Measurements from ENCODE around the gene RAD50. TPM values are rescaled to one million over a fixed set of nuclear protein-coding genes. Genes with fewer than 3 reads are reported as not detected.

Gene RAD50
- total RNA-seq, 1 donor from 2014 or later = 21.3 TPM

- H3K4me3 ChIP-seq (ENCODE audit: low read depth, low read length) = no peak overlapping the region
- TF ChIP-seq, protein P1, sequence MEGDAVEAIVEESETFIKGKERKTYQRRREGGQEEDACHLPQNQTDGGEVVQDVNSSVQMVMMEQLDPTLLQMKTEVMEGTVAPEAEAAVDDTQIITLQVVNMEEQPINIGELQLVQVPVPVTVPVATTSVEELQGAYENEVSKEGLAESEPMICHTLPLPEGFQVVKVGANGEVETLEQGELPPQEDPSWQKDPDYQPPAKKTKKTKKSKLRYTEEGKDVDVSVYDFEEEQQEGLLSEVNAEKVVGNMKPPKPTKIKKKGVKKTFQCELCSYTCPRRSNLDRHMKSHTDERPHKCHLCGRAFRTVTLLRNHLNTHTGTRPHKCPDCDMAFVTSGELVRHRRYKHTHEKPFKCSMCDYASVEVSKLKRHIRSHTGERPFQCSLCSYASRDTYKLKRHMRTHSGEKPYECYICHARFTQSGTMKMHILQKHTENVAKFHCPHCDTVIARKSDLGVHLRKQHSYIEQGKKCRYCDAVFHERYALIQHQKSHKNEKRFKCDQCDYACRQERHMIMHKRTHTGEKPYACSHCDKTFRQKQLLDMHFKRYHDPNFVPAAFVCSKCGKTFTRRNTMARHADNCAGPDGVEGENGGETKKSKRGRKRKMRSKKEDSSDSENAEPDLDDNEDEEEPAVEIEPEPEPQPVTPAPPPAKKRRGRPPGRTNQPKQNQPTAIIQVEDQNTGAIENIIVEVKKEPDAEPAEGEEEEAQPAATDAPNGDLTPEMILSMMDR (conservative IDR thresholded peaks at IDR 0.05; ENCODE audit: low read depth, low read length) = no peak
- no peak for DNase-seq (ENCODE audit: low read depth)
These were observed 116.7 kb downstream of the RAD50 start for GRCh38 chr5:132673488-132673887.

DNA sequence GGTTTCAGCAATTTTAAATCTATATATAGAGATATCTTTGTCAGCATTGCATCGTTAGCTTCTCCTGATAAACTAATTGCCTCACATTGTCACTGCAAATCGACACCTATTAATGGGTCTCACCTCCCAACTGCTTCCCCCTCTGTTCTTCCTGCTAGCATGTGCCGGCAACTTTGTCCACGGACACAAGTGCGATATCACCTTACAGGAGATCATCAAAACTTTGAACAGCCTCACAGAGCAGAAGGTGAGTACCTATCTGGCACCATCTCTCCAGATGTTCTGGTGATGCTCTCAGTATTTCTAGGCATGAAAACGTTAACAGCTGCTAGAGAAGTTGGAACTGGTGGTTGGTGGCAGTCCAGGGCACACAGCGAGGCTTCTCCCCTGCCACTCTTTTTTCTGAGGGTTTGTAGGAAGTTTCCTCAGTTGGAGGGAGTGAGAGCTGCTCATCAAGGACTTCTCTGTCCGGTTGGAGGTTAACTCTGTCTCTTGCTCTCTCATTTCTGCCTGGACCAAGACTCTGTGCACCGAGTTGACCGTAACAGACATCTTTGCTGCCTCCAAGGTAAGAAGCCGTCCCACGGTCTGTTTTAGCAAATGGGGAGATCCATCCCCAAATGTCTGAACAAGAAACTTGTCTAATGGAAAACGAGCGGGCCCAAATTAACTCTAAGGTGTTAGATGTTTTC, 117.3 kb downstream of the RAD50 start, which contains the start of gene IL4:
Gene IL4 (plus strand): TSS at position 51 of the 692 bp plus-strand sequence. CDS start 62 bp downstream, at position 113.
- TF ChIP-seq, protein P1 (conservative IDR thresholded peaks at IDR 0.05; ENCODE audit: low read depth, low read length) = no peak
- no peak within 1 kb of the TSS for H3K4me3 ChIP-seq (ENCODE audit: low read depth, low read length)
- DNase-seq (ENCODE audit: low read depth) = no peak

DNA sequence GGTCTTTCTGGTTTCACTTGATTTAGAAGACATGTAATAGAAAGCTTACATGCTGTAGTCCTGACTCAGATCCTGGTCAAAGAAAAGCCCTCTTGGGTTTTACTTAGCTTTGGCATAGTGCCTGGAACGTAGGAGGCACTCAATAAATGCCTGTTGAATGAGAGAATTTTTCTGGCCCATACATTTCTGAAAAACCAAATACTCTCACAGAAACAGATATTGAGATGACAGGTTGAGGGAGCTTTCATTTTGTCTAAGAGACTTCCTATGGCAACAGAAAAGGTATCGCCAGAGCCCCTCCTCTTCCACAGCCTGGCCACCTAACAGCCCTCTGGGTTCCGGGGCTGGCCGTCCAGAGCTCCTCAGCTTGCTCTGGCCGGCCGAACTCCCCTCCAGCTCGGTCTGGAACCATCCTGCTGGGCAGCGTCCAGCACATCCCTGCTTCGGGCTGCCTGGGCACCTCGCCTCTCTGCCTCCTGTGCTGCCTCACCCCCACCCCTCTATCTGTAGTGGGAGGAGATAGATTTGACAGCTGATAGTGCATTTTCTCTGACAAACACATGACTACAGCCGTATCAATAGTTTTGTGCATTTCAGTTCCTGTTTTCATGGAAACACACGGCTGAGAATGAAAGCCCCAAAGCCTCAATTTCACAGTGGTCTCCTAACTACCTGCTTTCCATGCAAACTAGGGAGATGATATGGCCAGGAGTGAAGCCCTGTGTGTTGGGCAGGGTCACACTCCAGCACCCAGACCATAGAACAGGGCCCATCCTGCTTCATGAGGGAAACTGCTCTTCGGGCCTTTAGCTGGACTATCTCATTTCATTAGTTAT, 118.1 kb downstream of the RAD50 start:
- DNase-seq (ENCODE audit: low read depth) = peak; percentile 50
- TF ChIP-seq, protein P1 (conservative IDR thresholded peaks at IDR 0.05; ENCODE audit: low read depth, low read length) = no peak
- no peak overlapping the region for H3K4me3 ChIP-seq (ENCODE audit: low read depth, low read length)

DNA sequence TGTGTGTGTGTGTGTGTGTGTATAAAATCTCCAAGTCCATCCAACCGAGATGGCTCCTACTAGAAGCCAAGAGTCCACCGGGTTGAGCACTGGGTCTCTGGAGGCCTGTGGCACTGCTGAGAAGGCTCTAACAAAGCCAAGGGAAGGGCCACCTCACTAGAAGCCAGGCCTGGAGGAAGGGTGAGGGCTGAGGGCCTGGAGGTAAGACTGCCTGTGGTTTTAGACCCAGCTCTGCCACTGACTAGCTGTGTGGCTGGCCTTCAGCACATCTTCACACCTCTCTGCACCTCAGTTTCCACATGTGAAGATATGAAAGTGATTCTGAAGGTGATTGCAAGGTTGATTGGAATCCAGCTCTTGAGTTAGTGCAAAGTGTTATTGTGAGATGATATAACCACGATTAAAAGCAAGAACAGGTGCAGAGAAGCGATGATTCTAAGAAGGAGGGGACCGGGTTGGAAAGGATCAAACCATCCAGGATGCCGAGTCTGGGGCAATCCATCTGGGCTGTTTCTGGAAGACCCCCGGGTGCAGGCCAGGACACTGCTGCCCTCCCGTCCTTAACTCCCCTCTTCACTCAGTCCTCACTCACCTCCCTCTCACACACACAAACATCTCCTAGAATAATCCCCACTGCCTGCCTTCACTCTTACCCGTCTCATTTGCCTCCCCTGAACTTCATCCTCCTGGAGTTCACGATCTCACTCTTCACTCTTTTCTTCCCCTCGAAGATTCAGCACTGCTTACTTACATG, 119.3 kb downstream of the RAD50 start:
- DNase-seq (ENCODE audit: low read depth) = no peak
- TF ChIP-seq, protein P1 (conservative IDR thresholded peaks at IDR 0.05; ENCODE audit: low read depth, low read length) = no peak
- no peak overlapping the region for H3K4me3 ChIP-seq (ENCODE audit: low read depth, low read length)

DNA sequence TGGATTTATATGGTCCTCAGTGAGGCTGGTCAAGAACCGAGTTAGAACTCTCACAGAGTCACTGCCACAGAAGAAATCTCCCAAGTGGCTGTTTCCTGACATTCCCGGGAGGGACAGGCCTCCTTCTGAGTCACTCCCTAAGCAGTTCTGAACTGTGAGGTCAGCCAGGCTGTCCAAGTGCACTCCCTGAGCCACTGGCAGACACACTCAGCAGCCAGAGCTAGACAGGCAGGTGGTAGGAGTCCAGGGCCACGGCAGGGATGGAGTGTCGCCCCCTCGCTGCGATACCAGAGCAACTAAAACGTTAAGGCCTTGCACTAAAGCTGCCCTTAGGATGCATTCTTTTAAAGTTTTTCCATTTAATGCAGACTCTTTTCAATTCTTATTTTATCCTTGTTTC, 120.4 kb downstream of the RAD50 start:
- H3K4me3 ChIP-seq (ENCODE audit: low read depth, low read length) = no peak overlapping the region
- peak; percentile 56 for DNase-seq (ENCODE audit: low read depth)
- TF ChIP-seq, protein P1 (conservative IDR thresholded peaks at IDR 0.05; ENCODE audit: low read depth, low read length) = peak; percentile 60

DNA sequence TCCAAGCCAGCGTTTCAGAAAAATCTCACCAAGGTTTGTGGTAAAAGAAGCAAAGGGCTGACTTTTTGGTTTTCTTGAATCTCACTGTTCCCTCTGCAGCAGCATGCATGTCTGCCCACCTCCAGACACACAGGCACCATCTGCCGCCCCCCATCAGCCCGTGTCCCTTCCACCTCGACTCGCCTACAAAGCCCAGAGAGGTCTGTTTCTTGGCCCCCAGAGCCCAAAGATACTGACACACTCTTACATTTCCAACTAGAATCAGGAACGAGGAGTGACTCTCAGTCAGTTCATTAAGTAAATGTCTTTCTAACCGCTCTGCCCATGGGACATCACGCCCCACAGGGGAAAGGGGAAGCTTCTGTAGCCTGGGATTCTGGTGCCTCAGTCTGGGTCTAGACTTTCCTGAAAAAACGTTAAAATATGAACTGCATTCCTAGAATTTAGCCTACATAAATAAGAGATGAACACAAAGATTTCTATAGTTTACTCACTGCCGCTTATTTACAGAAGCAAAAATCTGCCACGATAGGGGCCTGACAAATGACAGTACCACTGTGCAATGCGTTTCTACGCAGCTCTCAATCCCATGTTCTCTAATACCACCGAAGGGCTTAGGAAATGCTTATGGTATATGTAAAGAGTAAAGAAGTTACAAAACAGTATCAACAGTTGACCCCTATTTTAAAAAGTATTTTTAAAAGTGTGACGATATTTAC, 121.1 kb downstream of the RAD50 start:
- no peak overlapping the region for H3K4me3 ChIP-seq (ENCODE audit: low read depth, low read length)
- TF ChIP-seq, protein P1 (conservative IDR thresholded peaks at IDR 0.05; ENCODE audit: low read depth, low read length) = no peak
- DNase-seq (ENCODE audit: low read depth) = no peak

Measured in epithelial cell of proximal tubule (primary cell).